HCT116 (cell line): ENCODE results near the gene UBE2R2. TPM values are rescaled to one million over a fixed set of nuclear protein-coding genes. Genes with fewer than 3 reads are reported as not detected.
A peak's percentile ranks its signal among the peaks of the same experiment; 100 is the strongest.
"Not testable (repeated sequence)": the region's sequence is repeated elsewhere in the genome, so short reads cannot be mapped to it uniquely, and the experiment has no call there.

Experiments
- ATAC-seq: fragments of 200-7000 bp; cut with Tn5 transposase; 2 replicates; pipeline ENCODE4 v1.9.1; 2020; ENCODE audit warnings: mild to moderate bottlenecking, moderate library complexity
- BruUV-seq: library from RNA; stranded (reverse); fragments of 400-500 nt; replicated peaks from 2 replicates; lab custom pipeline; 2021; lab: Mats Ljungman, UMichigan
- CTCF ChIA-PET: fragments of 300-600 bp; sonication (Branson Sonifier 250); formaldehyde crosslinking; loops from one replicate; lab custom pipeline; 2021; ENCODE audit warnings: antibody characterized with exemption; lab: Charles Lee
- POLR2A ChIA-PET: fragments of 300-600, 350-600 bp; sonication (Branson Sonifier 250); formaldehyde crosslinking; loops from one replicate; lab custom pipeline; 2021; ENCODE audit warnings: antibody characterized with exemption; lab: Charles Lee
- RAD21 ChIA-PET, 2 experiments: fragments of 300-600 bp; sonication (Branson Sonifier 250); formaldehyde crosslinking; loops; one replicate each; lab custom pipeline; 2023; ENCODE audit warnings: low total read pairs in 2 of 2; ENCODE audit not compliant: uncharacterized antibody in 2 of 2, unreplicated experiment in 2 of 2, low non-redundant PET in 1 of 2; lab: Charles Lee
- DNase-seq: peaks from one replicate; pipeline ENCODE4 v3.0.0-alpha.2; 2010; ENCODE audit warnings: low read depth, low spot score
- H2AFZ ChIP-seq: fragments of 200-600 bp; shearing (Covaris generic), sonication (generic); 2 replicates; pipeline ENCODE4 v1.6.1; 2017; ENCODE audit warnings: low read depth, mixed run types, mixed read lengths, antibody characterized with exemption, low read length; ENCODE audit not compliant: poor library complexity, severe bottlenecking
- H3K27ac ChIP-seq: 2 replicates; pipeline ENCODE4 v1.5.1; 2012; ENCODE audit warnings: low read depth, low read length
- H3K27me3 ChIP-seq: fragments of 200-600 bp; sonication (generic); 2 replicates; pipeline ENCODE4 v1.6.1; 2016; ENCODE audit warnings: mixed run types, low read length, mixed read lengths; ENCODE audit not compliant: insufficient read depth
- H3K36me3 ChIP-seq, 2 experiments: fragments of 200-500 bp in 1 of 2; fragments of 200-600 bp in 1 of 2; sonication (Bioruptor generic) in 1 of 2; sonication (generic) in 1 of 2; 2 replicates each; pipeline versions ENCODE4 v1.5.1 to v1.6.1; 2014 to 2016; ENCODE audit warnings: low read length in 2 of 2, inconsistent platforms in 1 of 2, mixed read lengths in 1 of 2, mixed run types in 1 of 2; ENCODE audit not compliant: insufficient read depth in 2 of 2, control insufficient read depth in 1 of 2
- H3K4me1 ChIP-seq, 2 experiments: fragments of 200-600 bp in 1 of 2; sonication (generic) in 1 of 2; 2 replicates each; pipeline versions ENCODE4 v1.5.1 to v1.6.1; 2012 to 2017; ENCODE audit warnings: low read length in 2 of 2, inconsistent platforms in 1 of 2, mild to moderate bottlenecking in 1 of 2, mixed read lengths in 1 of 2, mixed run types in 1 of 2, moderate library complexity in 1 of 2; ENCODE audit not compliant: insufficient read depth in 2 of 2, control insufficient read depth in 1 of 2
- H3K4me2 ChIP-seq: fragments of 200-600 bp; sonication (generic); 2 replicates; pipeline ENCODE4 v1.6.1; 2017; ENCODE audit warnings: mixed run types, low read length, mixed read lengths
- H3K4me3 ChIP-seq, 2 experiments: fragments of 200-600 bp in 1 of 2; sonication (generic) in 1 of 2; replicated peaks in 1 of 2; 2 replicates each; pipeline ENCODE4 v1.5.1; 2011 to 2016; ENCODE audit warnings: low read length in 2 of 2, control low read depth in 1 of 2, low read depth in 1 of 2, mild to moderate bottlenecking in 1 of 2, mixed read lengths in 1 of 2, mixed run types in 1 of 2
- H3K79me2 ChIP-seq: fragments of 200-600 bp; sonication (generic); 2 replicates; pipeline ENCODE4 v1.6.1; 2017; ENCODE audit warnings: mild to moderate bottlenecking, mixed run types, low read length, moderate library complexity, mixed read lengths; ENCODE audit not compliant: insufficient read depth
- H3K9ac ChIP-seq: fragments of 200-600 bp; sonication (generic); 2 replicates; pipeline ENCODE4 v1.6.1; 2016; ENCODE audit warnings: low read length, mixed read lengths
- H3K9me2 ChIP-seq: fragments of 200-600 bp; sonication (generic), shearing (Covaris generic); 2 replicates; pipeline ENCODE4 v1.6.1; 2017; ENCODE audit warnings: mixed run types, mild to moderate bottlenecking, moderate library complexity; ENCODE audit not compliant: insufficient read depth
- H3K9me3 ChIP-seq, 2 experiments: fragments of 200-500 bp in 1 of 2; fragments of 200-600 bp in 1 of 2; sonication (Bioruptor generic) in 1 of 2; sonication (generic) in 1 of 2; 2 replicates each; pipeline ENCODE4 v1.6.1; 2014 to 2017; ENCODE audit warnings: low read length in 2 of 2, mixed read lengths in 2 of 2, inconsistent platforms in 1 of 2, low read depth in 1 of 2, mild to moderate bottlenecking in 1 of 2, mixed run types in 1 of 2, moderate library complexity in 1 of 2; ENCODE audit not compliant: control insufficient read depth in 1 of 2, insufficient read depth in 1 of 2
- H4K20me1 ChIP-seq: fragments of 200-600 bp; sonication (generic), shearing (Covaris generic); 2 replicates; pipeline ENCODE4 v1.6.1; 2017; ENCODE audit warnings: mixed run types, mild to moderate bottlenecking, moderate library complexity; ENCODE audit not compliant: insufficient read depth
- FOSL1 ChIP-seq: IDR thresholded peaks from 2 replicates; pipeline ENCODE4 v1.6.1; 2012; ENCODE audit warnings: low read depth
- JUND ChIP-seq: IDR thresholded peaks from 2 replicates; pipeline ENCODE4 v1.6.1; 2012
- SP1 ChIP-seq: IDR thresholded peaks from 2 replicates; pipeline ENCODE4 v1.6.1; 2012; ENCODE audit warnings: low read depth
- intact Hi-C: fragments of 100-400 bp; cut with micrococcal nuclease; formaldehyde crosslinking; loops from 2 replicates; pipeline ENCODE4 v1.10.0; 2022
- total RNA-seq: library from RNA; stranded (reverse); gene quantifications from one replicate; pipeline ENCODE4 v1.2.1, GENCODE V29; 2021; ENCODE audit not compliant: unreplicated experiment
- TF ChIP-seq, protein P1 (sequence below): IDR thresholded peaks from 2 replicates; pipeline ENCODE4 v1.6.1; 2012

UBE2R2 gene
- total RNA-seq, 1 experiment from 2014 or later = 47.0 TPM

DNA sequence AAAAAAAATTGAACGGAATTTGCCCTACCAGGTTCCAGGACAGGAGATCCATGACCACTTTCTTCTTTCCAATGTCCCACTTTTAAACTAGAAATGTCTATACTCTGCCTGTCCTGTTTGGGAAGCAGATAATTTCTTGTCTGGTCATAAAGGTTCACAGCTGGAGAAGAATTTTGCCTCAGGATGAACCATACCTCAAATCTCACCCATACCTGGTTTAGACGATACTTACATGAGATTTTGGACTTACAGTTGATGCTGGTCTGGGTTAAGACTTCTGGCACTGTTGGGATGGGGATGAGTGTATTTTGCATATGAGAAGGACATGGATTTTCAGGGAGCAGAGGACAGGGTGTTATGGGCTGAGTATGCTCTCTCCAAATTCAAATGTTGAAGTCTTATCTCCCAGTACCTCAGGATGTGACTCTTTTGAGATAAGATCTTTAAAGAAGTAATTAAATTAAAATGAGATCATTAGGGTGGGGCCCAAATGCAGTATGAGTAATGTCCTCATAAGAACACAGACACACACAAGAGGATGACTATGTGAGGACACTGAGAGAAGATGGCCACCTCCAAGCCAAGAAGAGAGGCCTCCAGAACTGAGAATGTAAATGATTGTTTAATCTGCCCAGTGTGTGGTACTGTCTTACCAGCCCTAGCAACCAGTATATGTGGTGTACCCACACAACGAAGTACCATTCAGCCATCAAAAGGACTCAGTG is 46.6 kb upstream of the UBE2R2 start:
- H3K4me3 ChIP-seq, POLR2A ChIA-PET, H3K27me3 ChIP-seq, H4K20me1 ChIP-seq, H3K36me3 ChIP-seq, RAD21 ChIA-PET, H3K9me3 ChIP-seq, intact Hi-C loops, H2AFZ ChIP-seq, H3K9me2 ChIP-seq, CTCF ChIA-PET: not testable (repeated sequence)
- peaks cover 17% of the 10 kb centered on the region for H3K79me2 ChIP-seq
- BruUV-seq = TSS peak; percentile 82
- H3K4me2 ChIP-seq = peak overlapping the region; percentile 65
- TF ChIP-seq, protein P1, sequence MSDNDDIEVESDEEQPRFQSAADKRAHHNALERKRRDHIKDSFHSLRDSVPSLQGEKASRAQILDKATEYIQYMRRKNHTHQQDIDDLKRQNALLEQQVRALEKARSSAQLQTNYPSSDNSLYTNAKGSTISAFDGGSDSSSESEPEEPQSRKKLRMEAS = peak; percentile 12; the same call in 1 of the 2 replicates
- TF ChIP-seq FOSL1 (peak; percentile 66), SP1 (peak; percentile 55), JUND (peak; percentile 36; the same call in 1 of the 2 replicates)
- peak overlapping the region; percentile 59; the same call in 1 of the 2 replicates for H3K27ac ChIP-seq
- ATAC-seq = peak; percentile 49
- H3K9ac ChIP-seq = peak overlapping the region; percentile 48
- DNase-seq = peak; percentile 55
- H3K4me1 ChIP-seq = peaks cover 42 to 93% of the 10 kb centered on the region in 2 experiments

DNA sequence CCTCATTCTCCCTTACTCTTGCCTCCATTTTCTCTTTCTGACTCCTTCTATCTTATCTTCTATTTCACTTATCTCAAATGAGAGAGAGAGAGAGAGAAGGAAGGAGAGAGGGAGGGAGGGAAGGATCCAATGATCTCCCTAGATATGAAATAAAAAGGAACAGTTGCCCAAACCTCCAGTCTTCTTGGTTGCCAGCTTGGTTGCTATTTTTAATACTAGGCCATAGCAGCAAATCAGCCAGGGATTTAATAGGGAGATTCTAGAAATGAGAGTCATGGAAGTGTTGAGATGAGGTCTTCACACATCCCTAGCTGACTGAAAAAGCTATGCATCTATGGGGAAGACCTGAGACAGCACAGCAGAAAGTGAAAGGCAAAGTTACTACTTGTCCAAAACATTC is 43.8 kb upstream of the UBE2R2 start:
- RAD21 ChIA-PET, H3K27me3 ChIP-seq, H3K36me3 ChIP-seq, H3K4me3 ChIP-seq, H3K27ac ChIP-seq, H3K9ac ChIP-seq, H2AFZ ChIP-seq, POLR2A ChIA-PET, intact Hi-C loops, ATAC-seq, DNase-seq, H4K20me1 ChIP-seq, H3K79me2 ChIP-seq, H3K4me2 ChIP-seq, H3K9me3 ChIP-seq, CTCF ChIA-PET, BruUV-seq, H3K9me2 ChIP-seq: not testable (repeated sequence)
- peaks cover 19 to 67% of the 10 kb centered on the region in 2 experiments for H3K4me1 ChIP-seq
